Measurements from ENCODE around the gene BLMH. TPM values are rescaled to one million over a fixed set of nuclear protein-coding genes. Genes with fewer than 3 reads are reported as not detected.

The BLMH gene
- total and polyA plus RNA-seq, 2 experiments from 2014 or later = 21.3 to 28.2 TPM

GRCh38 chr17:30253312-30253711 lies 38.4 kb downstream of the BLMH start:
- no peaks in the 10 kb centered on the region for H4K20me1 ChIP-seq (ENCODE audit: insufficient read depth, poor library complexity, severe bottlenecking)

GRCh38 chr17:30251931-30252330 lies 39.8 kb downstream of the BLMH start:
- no peak overlapping the region for H3K4me3 ChIP-seq
- H3K9me3 ChIP-seq (ENCODE audit: low read depth) = no peaks in the 10 kb centered on the region
- H3K27ac ChIP-seq = no peak overlapping the region
- no peak for TF ChIP-seq CTCF (IDR thresholded peaks at IDR 0.05; ENCODE audit: poor library complexity)
- no peak for TF ChIP-seq EZH2 (IDR thresholded peaks at IDR 0.05; ENCODE audit: borderline replicate concordance)
- no peak for TF ChIP-seq EZH2phosphoT487 (IDR thresholded peaks at IDR 0.05; ENCODE audit: low read depth, severe bottlenecking, unreplicated experiment)
- H3K4me1 ChIP-seq (ENCODE audit: insufficient read depth) = no peaks in the 10 kb centered on the region
- no peaks in the 10 kb centered on the region for H4K20me1 ChIP-seq (ENCODE audit: insufficient read depth, poor library complexity, severe bottlenecking)
- H2AFZ ChIP-seq = no peak overlapping the region
- no peak for DNase-seq (ENCODE audit: low spot score)
- no peaks in the 10 kb centered on the region for H3K36me3 ChIP-seq (replicated peaks; ENCODE audit: insufficient read depth, low read depth)
- no peaks in the 10 kb centered on the region for H3K79me2 ChIP-seq
- no peaks in the 10 kb centered on the region for H3K9me2 ChIP-seq (replicated peaks; ENCODE audit: insufficient read depth)
- H3K4me2 ChIP-seq = no peak overlapping the region
- no peaks in the 10 kb centered on the region for H3K27me3 ChIP-seq

More at GRCh38 chr17:30253312-30253711, 38.4 kb downstream of the BLMH start:
- H3K27ac ChIP-seq = peak overlapping the region; percentile 27
- H3K79me2 ChIP-seq = no peaks in the 10 kb centered on the region
- 65% methylated on average over 7 of the region's 7 CpGs for WGBS (ENCODE audit: low lambda C conversion rate, missing lambda C conversion rate)
- no peaks in the 10 kb centered on the region for H3K9me2 ChIP-seq (replicated peaks; ENCODE audit: insufficient read depth)
- H3K36me3 ChIP-seq (replicated peaks; ENCODE audit: insufficient read depth, low read depth) = no peaks in the 10 kb centered on the region
- no peak for DNase-seq (ENCODE audit: low spot score)
- H3K4me1 ChIP-seq (ENCODE audit: insufficient read depth) = no peaks in the 10 kb centered on the region
- H3K27me3 ChIP-seq = no peaks in the 10 kb centered on the region
- no peak for TF ChIP-seq EZH2phosphoT487 (IDR thresholded peaks at IDR 0.05; ENCODE audit: low read depth, severe bottlenecking, unreplicated experiment)
- no peak for TF ChIP-seq CTCF (IDR thresholded peaks at IDR 0.05; ENCODE audit: poor library complexity)
- TF ChIP-seq EZH2 (IDR thresholded peaks at IDR 0.05; ENCODE audit: borderline replicate concordance) = no peak
- no peak overlapping the region for H3K4me2 ChIP-seq
- no peaks in the 10 kb centered on the region for H3K9me3 ChIP-seq (ENCODE audit: low read depth)
- no peak overlapping the region for H3K4me3 ChIP-seq
- H2AFZ ChIP-seq = no peak overlapping the region

- Histone ChIP-seq H3K27me3 (no peaks in the 10 kb centered on the region), H3K9me3 (ENCODE audit: low read depth) (no peaks in the 10 kb centered on the region), H3K4me3 (no peak overlapping the region), H3K9me2 (replicated peaks; ENCODE audit: insufficient read depth) (no peaks in the 10 kb centered on the region), H3K4me1 (ENCODE audit: insufficient read depth) (no peaks in the 10 kb centered on the region), H4K20me1 (ENCODE audit: insufficient read depth, poor library complexity, severe bottlenecking) (no peaks in the 10 kb centered on the region), H3K36me3 (replicated peaks; ENCODE audit: insufficient read depth, low read depth) (no peaks in the 10 kb centered on the region), H3K27ac (no peak overlapping the region), H2AFZ (no peak overlapping the region), H3K79me2 (no peaks in the 10 kb centered on the region), H3K4me2 (no peak overlapping the region)
- no peak for TF ChIP-seq EZH2 (IDR thresholded peaks at IDR 0.05; ENCODE audit: borderline replicate concordance)
- no peak for TF ChIP-seq CTCF (IDR thresholded peaks at IDR 0.05; ENCODE audit: poor library complexity)
- TF ChIP-seq EZH2phosphoT487 (IDR thresholded peaks at IDR 0.05; ENCODE audit: low read depth, severe bottlenecking, unreplicated experiment) = no peak
- DNase-seq (ENCODE audit: low spot score) = no peak
- 94% methylated on average over 5 of the region's 5 CpGs for whole genome bisulfite sequencing (ENCODE audit: low lambda C conversion rate, missing lambda C conversion rate)
Observed at GRCh38 chr17:30249460-30249859, 42.3 kb downstream of the BLMH start.

- 95% methylated on average over 2 of the region's 2 CpGs for WGBS (ENCODE audit: low lambda C conversion rate, missing lambda C conversion rate)
- no peaks in the 10 kb centered on the region for H3K27me3 ChIP-seq
Observed at GRCh38 chr17:30248786-30249185, 43.0 kb downstream of the BLMH start.

More at GRCh38 chr17:30248786-30249185, 43.0 kb downstream of the BLMH start:
- no peaks in the 10 kb centered on the region for H3K79me2 ChIP-seq
- no peak overlapping the region for H2AFZ ChIP-seq
- H3K27ac ChIP-seq = no peak overlapping the region
- no peaks in the 10 kb centered on the region for H3K9me3 ChIP-seq (ENCODE audit: low read depth)
- no peak for DNase-seq (ENCODE audit: low spot score)
- H3K4me2 ChIP-seq = no peak overlapping the region
- H3K4me3 ChIP-seq = no peak overlapping the region
- H3K4me1 ChIP-seq (ENCODE audit: insufficient read depth) = no peaks in the 10 kb centered on the region
- no peaks in the 10 kb centered on the region for H4K20me1 ChIP-seq (ENCODE audit: insufficient read depth, poor library complexity, severe bottlenecking)
- no peaks in the 10 kb centered on the region for H3K36me3 ChIP-seq (replicated peaks; ENCODE audit: insufficient read depth, low read depth)
- no peaks in the 10 kb centered on the region for H3K9me2 ChIP-seq (replicated peaks; ENCODE audit: insufficient read depth)
- TF ChIP-seq CTCF (IDR thresholded peaks at IDR 0.05; ENCODE audit: poor library complexity) = no peak

All from hepatocyte (in vitro differentiated cells).